Left ventricle myocardium inferior (tissue), 1 donor: ENCODE measurements around the gene FNDC1. TPM values are rescaled to one million over a fixed set of nuclear protein-coding genes. Genes with fewer than 3 reads are reported as not detected.

Experiments
- DNase-seq: peaks from one replicate; pipeline ENCODE4 v3.0.0-alpha.2; 2020
- H3K27ac ChIP-seq: fragments of 200-600 bp; replicated peaks from 2 replicates; pipeline ENCODE4 v1.8.0; 2021
- H3K27me3 ChIP-seq: fragments of 200-600 bp; 2 replicates; pipeline ENCODE4 v1.8.0; 2021; ENCODE audit warnings: low read depth
- H3K36me3 ChIP-seq: fragments of 200-600 bp; 2 replicates; pipeline ENCODE4 v1.8.0; 2021
- H3K4me1 ChIP-seq: fragments of 200-600 bp; 2 replicates; pipeline ENCODE4 v1.8.0; 2021
- H3K4me3 ChIP-seq: fragments of 200-600 bp; 2 replicates; pipeline ENCODE4 v1.8.0; 2021; ENCODE audit warnings: mild to moderate bottlenecking, moderate library complexity
- H3K9me3 ChIP-seq: fragments of 200-600 bp; replicated peaks from 2 replicates; pipeline ENCODE4 v1.8.0; 2021
- intact Hi-C: fragments of 100-400 bp; cut with micrococcal nuclease; formaldehyde crosslinking; loops from one replicate; pipeline ENCODE4 v1.11.0; 2022
- total RNA-seq: library from RNA; stranded (reverse); fragmentation: NEBNext Ultra II Directional; extraction: Animal tissue kit (Norgen Biotek cat#: 25700); gene quantifications from one replicate; pipeline ENCODE4 v1.2.1, GENCODE V29; 2021
- TF ChIP-seq, protein P1 (sequence below): fragments of 200-600 bp; IDR thresholded peaks from 2 replicates; pipeline ENCODE4 v1.8.0; 2021; ENCODE audit warnings: antibody characterized with exemption, mild to moderate bottlenecking, borderline replicate concordance
- donor health status: DM: no; HTN: yes; CAD: no; lungs with severe emphysema.

Gene FNDC1
- total RNA-seq, 1 donor from 2014 or later: 1.8 TPM

DNA sequence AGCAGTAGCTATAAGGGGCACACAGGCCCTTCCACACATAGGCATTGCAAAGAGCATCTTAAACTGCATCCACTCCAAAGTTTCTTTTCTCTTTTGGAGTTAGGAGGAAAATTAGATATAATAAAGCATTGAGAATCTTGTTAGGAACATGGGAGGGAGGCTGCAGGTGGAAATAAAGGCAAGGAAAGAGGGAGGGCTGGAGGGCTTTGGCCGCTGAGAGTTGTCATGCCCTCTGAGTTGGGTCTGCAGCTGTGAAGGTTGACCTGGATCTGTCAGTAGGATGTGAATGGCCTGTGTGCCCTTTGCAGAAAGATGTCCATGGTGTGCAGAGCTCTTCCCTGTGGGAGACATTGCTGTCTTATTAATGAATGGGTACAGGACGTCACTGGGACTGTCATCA lies 134.0 kb downstream of the FNDC1 start:
- Histone ChIP-seq H3K27ac (no peak overlapping the region), H3K4me3 (no peak overlapping the region), H3K4me1 (no peaks in the 10 kb centered on the region), H3K27me3 (peaks cover 27% of the 10 kb centered on the region), H3K36me3 (no peaks in the 10 kb centered on the region), H3K9me3 (no peaks in the 10 kb centered on the region)
- no peak for DNase-seq
- intact Hi-C loops: no loop called here
- TF ChIP-seq, protein P1, sequence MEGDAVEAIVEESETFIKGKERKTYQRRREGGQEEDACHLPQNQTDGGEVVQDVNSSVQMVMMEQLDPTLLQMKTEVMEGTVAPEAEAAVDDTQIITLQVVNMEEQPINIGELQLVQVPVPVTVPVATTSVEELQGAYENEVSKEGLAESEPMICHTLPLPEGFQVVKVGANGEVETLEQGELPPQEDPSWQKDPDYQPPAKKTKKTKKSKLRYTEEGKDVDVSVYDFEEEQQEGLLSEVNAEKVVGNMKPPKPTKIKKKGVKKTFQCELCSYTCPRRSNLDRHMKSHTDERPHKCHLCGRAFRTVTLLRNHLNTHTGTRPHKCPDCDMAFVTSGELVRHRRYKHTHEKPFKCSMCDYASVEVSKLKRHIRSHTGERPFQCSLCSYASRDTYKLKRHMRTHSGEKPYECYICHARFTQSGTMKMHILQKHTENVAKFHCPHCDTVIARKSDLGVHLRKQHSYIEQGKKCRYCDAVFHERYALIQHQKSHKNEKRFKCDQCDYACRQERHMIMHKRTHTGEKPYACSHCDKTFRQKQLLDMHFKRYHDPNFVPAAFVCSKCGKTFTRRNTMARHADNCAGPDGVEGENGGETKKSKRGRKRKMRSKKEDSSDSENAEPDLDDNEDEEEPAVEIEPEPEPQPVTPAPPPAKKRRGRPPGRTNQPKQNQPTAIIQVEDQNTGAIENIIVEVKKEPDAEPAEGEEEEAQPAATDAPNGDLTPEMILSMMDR: no peak

DNA sequence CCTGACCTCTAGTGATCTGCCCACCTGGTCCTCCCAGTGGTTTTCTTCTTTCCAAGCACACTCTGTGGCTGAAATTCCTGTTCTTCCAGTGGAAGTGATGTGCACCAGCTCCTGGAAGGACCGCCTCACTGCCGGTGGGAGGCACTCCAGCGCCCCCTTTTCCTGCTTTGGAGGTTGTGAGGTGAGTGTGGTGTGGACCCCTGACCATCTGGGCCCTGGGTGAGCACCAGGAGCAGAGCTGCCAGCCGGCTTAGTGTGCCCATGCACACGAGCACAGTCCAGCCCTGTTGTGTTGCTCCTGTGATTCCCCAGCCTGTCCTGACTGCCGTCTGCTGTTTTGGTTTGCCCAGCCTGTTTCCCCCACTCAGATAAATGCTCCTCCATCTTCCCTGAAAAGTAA lies 134.6 kb downstream of the FNDC1 start:
- intact Hi-C loops: no loop called here

DNA sequence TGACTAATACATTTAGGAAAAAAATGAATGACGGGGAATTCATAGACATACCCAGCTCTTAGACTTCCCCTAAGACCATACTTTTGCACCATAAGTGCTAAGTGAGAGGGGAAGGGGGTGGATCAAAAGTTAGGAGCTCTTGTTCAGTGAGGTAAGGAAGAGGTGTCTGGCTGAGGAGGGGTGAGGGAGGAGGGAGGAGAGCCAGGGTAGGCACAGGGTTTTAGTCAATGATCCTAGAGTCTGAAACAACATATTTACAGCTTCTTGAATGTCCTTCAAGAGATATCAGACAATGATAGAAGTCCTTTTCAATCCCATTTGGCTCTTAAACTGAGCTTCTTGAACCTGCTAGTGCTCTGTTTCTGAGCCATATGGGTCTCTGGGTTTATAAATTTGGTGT lies 135.4 kb downstream of the FNDC1 start:
- no peaks in the 10 kb centered on the region for H3K36me3 ChIP-seq
- H3K4me1 ChIP-seq: no peaks in the 10 kb centered on the region
- no peak overlapping the region for H3K27ac ChIP-seq
- TF ChIP-seq, protein P1: no peak
- intact Hi-C loops: no loop called here
- no peak overlapping the region for H3K4me3 ChIP-seq
- H3K27me3 ChIP-seq: peaks cover 18% of the 10 kb centered on the region
- DNase-seq: no peak
- H3K9me3 ChIP-seq: no peaks in the 10 kb centered on the region

More for the DNA sequence above, 134.6 kb downstream of the FNDC1 start:
- no peaks in the 10 kb centered on the region for H3K4me1 ChIP-seq
- no peaks in the 10 kb centered on the region for H3K9me3 ChIP-seq
- no peaks in the 10 kb centered on the region for H3K36me3 ChIP-seq
- TF ChIP-seq, protein P1: no peak
- no peak for DNase-seq
- no peak overlapping the region for H3K27ac ChIP-seq
- peaks cover 24% of the 10 kb centered on the region for H3K27me3 ChIP-seq
- H3K4me3 ChIP-seq: no peak overlapping the region

DNA sequence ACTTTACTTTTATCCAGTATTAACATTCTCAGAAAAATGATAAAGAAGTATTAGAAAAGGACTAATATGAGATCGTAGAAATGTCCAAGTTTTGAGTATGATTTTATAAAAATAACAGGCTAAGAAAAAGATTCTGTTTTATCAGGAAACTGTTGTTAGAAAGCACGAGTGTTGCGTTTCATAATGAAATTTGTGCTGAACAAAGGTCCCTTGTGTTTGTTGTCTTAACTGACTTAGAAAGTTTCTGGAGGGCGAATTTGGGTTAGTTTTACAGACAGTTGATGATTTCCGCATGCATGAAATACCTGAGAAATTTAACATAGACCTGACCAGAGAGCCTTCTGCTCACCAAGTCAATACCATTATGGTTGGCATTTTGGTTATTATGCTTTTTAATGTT lies 136.0 kb downstream of the FNDC1 start:
- TF ChIP-seq, protein P1: no peak
- H3K4me3 ChIP-seq: no peak overlapping the region
- peaks cover 21% of the 10 kb centered on the region for H3K27me3 ChIP-seq
- H3K27ac ChIP-seq: no peak overlapping the region
- no peaks in the 10 kb centered on the region for H3K36me3 ChIP-seq
- intact Hi-C loops: no loop called here
- H3K9me3 ChIP-seq: peaks cover 3% of the 10 kb centered on the region
- no peaks in the 10 kb centered on the region for H3K4me1 ChIP-seq
- no peak for DNase-seq

DNA sequence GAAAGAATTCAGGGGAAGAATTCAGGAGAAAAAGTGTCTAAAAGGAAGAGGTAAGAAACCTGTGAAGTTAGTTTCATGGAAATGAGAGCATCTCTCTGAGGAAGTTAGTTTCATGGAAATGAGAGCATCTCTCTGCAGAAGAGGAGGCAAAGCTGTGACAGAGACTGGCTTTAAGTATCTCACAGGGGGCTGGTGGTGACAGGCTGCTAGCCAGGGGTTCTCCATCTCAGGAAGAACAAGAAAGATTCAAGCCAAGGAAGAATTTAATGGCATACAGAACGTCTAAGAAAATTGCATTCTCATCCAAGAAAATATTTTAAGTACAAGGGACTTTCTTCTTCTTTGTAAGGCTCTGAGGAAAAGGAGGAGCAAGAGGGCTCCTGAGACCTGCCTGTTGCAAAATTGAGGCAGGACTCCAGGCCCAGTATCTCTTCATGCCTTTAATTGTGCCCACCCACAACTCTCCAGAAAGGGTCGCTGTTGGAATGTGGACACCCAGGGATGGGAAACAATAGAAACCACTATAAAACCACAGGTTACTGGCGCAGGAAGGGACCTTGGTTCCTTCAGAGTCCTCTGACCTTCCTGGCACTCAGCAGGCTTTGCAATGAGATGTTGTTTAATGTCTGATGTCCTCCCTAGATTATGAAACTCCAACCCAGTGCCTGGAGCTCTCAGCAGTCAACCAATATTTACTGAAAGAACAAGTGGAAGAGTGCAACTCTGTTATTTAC lies 136.8 kb downstream of the FNDC1 start:
- intact Hi-C loops: no loop called here

More for the DNA sequence above, 136.8 kb downstream of the FNDC1 start:
- Histone ChIP-seq H3K36me3 (no peaks in the 10 kb centered on the region), H3K4me3 (no peak overlapping the region), H3K27ac (no peak overlapping the region), H3K9me3 (peaks cover 7% of the 10 kb centered on the region), H3K4me1 (no peaks in the 10 kb centered on the region), H3K27me3 (peaks cover 21% of the 10 kb centered on the region)
- DNase-seq: no peak
- TF ChIP-seq, protein P1: no peak
